ENCODE results near the gene RAD51AP1.

DNA sequence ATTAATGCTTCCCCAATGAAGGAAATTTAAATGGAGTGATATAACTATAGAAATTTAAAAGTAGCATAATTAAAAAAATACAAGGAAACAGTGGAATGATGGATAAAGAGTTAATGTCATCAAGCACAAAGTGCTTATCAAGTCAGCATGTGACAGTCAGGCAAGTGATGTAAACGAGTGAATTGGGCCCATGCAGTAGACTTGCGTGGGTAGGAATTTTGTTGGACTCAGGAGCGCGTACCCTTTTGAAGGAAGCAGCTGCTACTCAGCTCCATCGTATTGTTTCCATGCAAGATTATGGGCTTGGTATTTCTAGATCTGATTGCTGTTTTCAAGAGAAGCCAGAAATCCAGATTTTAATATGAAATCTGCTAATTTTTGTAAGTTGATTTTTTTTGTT is 18.9 kb downstream of the RAD51AP1 start:
- TF ChIP-seq, protein P1, sequence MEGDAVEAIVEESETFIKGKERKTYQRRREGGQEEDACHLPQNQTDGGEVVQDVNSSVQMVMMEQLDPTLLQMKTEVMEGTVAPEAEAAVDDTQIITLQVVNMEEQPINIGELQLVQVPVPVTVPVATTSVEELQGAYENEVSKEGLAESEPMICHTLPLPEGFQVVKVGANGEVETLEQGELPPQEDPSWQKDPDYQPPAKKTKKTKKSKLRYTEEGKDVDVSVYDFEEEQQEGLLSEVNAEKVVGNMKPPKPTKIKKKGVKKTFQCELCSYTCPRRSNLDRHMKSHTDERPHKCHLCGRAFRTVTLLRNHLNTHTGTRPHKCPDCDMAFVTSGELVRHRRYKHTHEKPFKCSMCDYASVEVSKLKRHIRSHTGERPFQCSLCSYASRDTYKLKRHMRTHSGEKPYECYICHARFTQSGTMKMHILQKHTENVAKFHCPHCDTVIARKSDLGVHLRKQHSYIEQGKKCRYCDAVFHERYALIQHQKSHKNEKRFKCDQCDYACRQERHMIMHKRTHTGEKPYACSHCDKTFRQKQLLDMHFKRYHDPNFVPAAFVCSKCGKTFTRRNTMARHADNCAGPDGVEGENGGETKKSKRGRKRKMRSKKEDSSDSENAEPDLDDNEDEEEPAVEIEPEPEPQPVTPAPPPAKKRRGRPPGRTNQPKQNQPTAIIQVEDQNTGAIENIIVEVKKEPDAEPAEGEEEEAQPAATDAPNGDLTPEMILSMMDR (IDR thresholded peaks at IDR 0.05) = no peak
- TF ChIP-seq POLR2A (IDR thresholded peaks at IDR 0.05) (no peak), EP300 (IDR thresholded peaks at IDR 0.05) (no peak)

All from ovary (tissue), 3 donors.